HS-5 (cell line): ENCODE results near the gene CDT1.
"Not testable (repeated sequence)": the region's sequence is repeated elsewhere in the genome, so short reads cannot be mapped to it uniquely, and the experiment has no call there.

Source experiments
- DNase-seq: peaks from one replicate; pipeline ENCODE4 v3.0.0-alpha.2; 2012; ENCODE audit warnings: low read depth

The CDT1 gene

GRCh38 chr16:88769617-88770460 is 33.8 kb upstream of the CDT1 start:
- DNase-seq: no peak

- no peak for DNase-seq
Measured at GRCh38 chr16:88770461-88771293, 32.9 kb upstream of the CDT1 start.

DNA sequence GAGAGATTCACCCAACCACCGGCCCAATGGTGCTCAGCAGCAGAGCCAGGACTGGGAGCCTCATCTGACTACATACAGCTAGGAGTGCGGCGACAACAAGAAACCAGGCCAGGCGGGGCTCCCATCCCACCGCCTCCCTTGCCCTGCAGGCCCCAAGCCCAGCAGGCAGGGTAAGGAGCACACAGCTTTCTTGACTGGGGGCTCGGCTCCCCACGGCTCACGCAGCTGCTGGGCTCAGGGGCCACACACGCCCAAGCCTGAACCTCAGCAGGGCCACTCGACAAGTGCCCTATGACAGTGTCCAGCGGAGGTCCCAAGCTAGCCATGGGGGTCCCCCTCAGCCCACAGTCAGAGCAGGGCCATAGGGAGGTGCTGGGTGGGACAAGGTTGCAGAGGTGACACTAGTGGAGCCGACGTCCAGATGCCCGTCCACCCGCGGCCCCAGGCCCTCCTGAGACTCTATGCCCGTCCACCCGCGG is 32.3 kb upstream of the CDT1 start:
- DNase-seq: no peak

- not testable (repeated sequence) for DNase-seq
Measured at GRCh38 chr16:88771781-88772180, 31.8 kb upstream of the CDT1 start.

GRCh38 chr16:88772871-88773811 is 30.4 kb upstream of the CDT1 start:
- peak; percentile 37 for DNase-seq

DNA sequence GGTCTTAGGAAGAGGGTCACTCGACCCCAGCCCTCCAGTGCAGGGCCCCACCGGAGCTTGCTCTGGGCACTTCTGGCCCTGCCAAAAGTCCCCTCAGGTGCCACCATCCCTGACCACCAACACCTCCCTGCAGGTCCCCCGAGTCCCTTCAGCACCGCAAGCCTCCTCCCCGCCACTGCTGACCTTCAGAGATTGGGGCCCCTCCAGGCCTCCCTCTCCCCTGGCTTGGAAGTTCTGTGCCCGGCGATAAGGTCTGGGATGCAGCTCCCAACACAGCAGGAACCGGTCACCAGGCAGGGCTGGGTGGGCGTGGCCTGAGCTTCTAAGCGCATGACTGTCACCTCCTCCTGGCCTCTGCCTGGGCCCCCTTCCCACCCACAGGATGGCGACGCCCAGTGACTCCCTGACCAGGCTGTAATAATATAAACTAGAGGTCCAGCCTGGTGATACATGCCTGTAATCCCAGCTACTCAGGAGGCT is 29.7 kb upstream of the CDT1 start:
- DNase-seq: peak; percentile 39

DNA sequence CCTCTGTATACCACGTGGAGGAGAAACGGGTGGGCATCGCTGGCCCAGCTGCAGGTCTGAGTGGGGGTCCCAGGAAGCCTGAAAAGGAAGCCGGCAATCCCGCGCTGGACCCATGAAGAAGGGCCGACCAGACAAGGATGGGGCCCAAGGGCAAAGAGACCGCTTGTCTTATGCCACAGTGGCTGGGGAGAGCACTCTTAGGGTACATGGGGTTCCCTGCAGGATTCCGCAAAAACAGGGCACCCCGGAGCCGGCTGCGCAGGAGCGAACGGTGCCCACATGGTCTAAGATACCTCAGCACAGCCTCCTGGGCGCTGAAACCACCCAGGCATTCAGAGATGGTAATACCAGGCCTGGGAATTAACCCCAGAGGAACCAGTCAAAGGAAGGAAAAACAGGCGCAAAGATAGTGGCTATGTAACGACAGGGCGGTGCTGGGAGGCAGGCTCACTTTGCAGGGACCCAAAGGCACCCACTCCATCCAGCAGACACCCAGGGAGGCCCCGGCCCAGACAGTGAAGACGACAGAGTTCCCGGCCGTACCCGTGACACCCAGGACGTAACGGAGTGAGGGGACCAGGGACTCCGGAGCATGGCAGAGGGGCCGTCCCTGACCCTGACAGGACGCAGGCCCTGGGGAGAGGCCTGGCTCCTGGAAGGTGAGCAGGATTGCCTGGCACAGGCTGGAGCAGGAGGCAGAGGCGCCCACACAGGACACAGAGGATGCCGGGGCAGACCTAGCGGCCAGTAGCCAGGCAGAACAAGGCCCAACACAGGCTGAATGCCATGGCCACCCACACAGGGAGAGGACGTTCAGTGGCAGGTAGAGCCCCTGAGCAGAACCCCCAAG is 28.8 kb upstream of the CDT1 start:
- DNase-seq: no peak

DNA sequence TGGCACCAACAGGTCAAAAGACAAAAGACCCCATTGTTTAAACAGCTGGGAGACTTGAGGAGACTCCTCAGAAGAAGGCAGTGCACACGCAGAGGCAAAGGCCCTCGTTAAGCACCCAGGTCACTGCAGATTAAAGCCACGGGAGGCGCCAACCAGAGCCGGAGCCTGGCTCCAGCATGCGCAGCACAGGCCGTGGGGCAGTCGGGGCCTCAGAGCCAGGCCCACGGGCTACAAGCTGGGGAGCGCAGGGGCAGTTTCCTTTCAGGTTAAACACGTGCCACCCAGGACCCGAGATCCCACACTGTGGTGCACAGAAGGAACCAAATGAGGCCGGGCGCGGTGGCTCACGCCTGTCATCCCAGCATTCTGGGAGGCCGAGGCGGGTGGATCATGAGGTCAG is 27.8 kb upstream of the CDT1 start:
- DNase-seq: no peak

DNA sequence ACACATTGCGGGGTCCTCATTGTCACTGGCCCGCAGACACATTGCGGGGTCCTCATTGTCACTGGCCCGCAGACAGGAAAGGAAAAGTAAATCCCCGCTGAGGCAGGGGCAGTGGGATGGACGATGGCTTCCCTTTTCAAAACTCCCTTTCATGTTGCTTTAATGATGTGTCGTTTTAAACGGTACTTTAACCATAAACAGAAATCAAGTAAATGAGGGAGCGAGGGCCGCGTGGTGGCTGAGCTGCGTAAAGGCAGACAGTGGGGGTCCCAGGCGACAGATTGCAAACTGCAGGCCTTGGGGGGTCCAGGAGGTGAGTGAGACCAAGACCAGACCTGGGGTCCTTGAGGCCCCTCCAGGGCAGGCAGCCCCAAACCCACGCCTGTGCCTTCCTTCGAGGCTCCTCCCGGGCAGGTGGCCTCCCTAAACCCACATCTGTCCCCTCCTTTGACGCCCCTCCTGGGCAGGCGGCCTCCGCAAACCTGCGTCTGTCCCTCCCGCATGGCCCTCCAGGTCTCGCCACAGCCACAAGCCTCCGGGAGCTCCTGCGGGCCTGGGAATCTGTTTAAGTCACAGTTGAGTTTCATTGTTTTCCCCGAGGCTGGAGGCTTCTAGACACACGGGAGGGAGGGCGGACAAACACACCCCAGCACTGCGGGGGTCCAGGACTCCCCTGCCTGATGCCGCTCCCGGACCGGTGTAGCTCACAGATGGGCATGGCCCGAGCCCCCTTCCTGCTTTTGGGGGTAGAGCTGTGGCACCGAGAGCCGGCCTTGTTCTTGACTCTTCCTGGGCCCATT is 25.9 kb upstream of the CDT1 start:
- DNase-seq: no peak

GRCh38 chr16:88778271-88778525 is 25.4 kb upstream of the CDT1 start:
- no peak for DNase-seq

DNA sequence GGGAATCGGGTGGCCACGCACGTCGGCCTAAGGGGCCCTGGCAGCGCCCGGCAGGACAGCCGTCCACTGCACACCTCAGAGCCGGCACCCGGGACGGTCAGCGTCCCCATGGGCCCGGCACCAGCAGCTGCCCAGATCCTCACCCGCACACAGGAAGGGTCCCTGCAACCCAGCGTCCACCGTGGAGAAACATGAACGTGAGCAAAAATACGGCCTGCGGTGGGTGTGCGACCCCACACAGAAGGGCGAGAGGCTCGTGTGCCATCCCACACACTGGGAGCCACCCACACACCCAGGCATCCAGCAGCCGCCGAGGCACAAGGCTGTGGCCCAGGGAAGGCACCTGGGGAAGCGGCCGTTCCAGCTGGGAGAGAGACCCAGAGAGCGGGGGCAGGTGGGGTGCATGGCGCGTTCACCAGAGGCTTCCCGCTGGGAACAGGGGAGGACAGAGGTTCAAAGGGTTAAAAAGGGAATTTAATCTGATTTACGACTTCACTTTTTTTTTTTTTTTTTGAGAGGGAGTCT is 25.0 kb upstream of the CDT1 start:
- no peak for DNase-seq

GRCh38 chr16:88779406-88780141 is 24.0 kb upstream of the CDT1 start:
- DNase-seq: no peak

DNA sequence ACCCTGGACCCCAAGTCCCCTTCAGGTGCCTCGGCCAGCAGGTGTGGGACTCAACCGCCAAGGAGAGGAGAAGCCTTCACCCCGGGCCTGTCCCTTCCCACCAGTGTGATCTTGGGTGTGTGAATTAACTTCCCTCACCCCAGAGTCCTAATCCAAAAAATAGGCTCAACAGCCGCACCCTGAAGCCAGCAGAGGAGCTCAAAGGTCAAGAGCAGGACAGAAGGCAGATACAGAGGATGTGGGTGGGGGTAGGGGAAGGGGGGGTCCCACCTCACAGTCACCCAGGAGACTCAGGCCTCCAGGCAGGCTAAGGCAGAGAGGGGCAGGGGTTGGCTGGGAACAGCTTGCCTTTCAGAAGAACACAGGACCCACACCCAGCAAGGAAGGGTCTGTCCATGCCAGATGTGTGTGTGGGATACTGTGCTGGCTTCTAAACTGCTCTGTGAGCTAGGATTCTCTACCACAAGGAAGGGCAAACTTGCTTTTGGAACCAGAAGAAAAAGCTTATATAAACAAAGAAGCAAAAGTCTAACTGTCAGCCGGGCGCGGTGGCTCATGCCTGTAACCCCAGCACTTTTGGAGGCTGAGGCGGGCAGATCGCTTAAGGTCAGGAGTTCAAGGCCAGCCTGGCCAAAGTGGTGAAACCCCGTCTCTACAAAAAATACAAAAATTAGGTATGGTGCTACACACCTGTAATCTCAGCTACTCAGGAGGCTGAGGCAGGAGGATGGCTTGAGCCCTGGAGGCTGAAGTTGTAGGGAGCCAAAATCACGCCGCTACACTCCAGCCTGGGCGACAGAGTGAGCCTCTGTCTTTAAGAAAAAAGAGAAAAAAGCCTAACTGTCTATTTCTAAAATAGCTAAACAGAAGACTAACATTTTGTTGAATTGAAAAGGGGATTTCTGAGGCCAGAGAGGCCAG is 23.2 kb upstream of the CDT1 start:
- no peak for DNase-seq

DNA sequence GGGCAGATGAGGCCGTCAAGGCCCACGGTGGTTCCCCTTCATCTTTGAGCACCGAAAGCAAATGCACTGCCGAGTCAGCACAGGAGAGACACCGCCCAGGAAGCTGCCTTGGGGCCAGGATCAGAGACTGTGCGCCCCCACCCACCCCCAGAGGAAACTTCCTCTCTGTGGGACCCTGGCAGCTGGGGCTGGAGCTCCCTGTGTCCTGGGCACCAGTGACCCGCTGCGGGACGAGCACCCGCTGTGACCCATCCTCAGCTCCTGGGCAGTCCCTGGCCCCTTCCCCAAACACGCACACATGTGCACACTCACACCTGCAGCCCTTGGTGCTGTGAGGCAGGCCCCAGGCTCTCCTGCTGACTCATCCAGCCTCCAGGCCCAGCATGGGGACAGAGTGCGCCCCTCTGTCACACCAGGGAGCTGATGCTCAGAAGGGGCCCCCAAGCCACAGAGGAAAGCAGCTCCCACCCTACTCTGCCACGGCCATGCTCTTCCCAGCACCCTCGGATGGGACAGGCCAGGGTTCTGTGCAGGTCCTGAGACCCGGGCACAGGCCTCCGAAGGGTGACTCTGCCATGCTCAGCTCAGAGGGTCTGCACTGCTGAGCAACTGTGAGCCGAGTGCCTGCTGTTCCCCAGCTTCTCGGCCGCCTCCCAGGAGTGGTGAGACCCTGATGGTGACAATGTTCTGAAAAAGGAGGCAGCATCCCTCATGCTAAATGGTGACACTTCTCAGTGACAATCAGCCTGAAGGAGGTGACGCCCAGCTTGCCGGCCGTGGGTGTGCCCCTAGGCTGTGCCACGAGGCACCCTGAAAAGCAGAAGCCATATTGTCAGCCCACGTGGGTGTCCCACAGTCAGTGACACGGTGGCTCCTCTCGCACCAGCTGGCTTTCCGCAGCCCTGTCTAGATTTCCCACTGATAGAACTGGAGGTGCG is 22.2 kb upstream of the CDT1 start:
- no peak for DNase-seq

DNA sequence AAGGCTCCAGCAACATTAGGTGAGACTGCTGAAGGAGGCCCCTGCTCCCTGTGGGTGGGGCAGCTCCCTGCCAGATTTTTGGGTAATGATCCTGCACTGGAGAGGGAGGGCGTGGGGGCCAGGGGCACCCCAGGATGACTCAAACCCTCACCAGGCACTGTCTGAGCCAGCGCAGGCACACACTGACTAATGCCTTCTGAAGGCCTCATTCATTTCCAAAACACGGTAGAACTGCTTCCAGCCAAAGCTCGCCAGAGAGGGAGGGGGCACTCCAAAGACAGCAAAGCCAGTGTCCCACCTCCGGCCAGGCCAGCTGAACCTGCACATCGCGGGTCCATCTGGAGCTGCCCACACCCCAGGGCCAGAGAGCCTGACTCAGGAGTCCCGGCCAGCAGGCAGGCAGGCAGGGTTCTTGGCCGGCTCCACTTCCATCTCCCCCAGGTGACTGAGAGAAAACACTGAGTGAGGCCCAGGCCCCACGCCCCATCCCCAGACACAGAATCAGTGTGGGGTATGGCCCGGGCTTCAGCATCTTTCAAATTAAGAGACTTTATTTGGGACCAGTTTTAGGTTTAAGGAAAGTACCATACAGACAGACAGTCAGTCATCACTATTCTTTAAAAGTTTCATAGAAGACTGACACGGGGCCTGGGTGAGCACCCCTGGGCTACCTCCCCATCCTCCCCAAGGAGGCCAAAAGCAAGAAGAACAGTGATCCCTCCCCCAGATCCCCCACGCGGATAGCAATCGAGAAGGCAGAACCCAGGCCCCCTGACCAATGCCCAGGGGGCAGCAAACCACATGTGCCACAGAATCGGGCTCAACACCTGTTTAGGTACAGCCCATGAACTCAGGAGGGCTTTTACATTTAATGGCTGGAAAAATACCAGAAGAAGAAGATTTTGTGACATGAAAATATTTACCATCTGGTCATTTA is 20.9 kb upstream of the CDT1 start:
- DNase-seq: peak; percentile 61
